GM12892 (cell line): ENCODE results near the gene TRPV5.

Experiments
- POLR2A ChIP-seq: IDR thresholded peaks from 2 replicates; pipeline ENCODE4 v1.6.1; 2011; ENCODE audit warnings: low read depth, low read length, control low read depth
- POLR2AphosphoS5 ChIP-seq: IDR thresholded peaks from 2 replicates; pipeline ENCODE4 v1.6.1; 2011; ENCODE audit warnings: low read depth, low read length, control low read depth
- TAF1 ChIP-seq: IDR thresholded peaks from 2 replicates; pipeline ENCODE4 v1.6.1; 2011; ENCODE audit warnings: low read depth, mild to moderate bottlenecking, control low read depth, low read length, borderline replicate concordance

DNA sequence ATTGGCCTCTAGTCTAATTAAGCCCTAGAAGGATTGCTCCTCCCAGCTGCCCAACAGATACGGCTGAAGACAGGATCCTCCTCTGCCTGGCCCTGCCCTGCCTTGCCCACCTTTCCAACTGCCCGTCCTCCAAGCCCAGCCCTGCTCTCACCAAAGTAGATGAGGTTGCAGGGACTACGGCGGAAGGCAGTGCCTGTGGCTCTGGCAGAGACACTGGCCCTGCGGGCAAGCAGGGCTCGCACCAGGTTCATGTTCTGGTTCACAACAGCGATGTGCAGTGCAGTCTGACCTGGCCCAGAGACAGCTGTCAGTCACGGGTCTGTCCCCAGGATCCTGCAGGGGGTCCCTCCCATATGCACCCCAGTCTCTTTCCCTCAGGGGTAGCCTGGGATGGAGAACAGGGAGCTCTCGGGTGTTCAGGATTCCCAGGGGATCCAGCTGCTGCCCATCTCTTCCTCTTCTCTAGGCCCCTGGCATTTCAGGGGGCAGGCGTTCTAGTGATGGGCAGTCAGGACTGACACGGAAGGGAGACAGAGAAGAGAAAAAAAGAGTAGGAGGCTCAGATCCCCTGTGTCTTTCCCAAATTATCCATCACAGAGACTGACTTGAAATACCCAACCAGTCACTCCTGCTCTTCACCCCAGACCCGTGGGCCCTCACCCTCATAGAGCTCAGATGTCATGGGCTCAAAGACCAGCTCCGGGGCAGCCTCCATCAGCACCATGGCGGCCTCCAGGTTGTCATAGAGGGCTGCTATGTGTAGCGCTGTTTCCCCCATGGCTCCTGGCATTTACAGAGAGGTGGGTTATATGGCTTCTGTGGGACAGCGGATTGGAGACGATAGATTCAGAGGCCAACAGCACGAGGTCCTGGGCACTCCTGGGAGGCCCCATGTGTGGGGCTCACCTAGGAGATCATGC is 56.3 kb downstream of the TRPV5 start:
- TF ChIP-seq POLR2A (no peak), TAF1 (no peak), POLR2AphosphoS5 (no peak)
